Measurements from ENCODE around the gene ISG20.

GRCh38 chr15:88705769-88706165 is 67.0 kb downstream of the ISG20 start:
- TF ChIP-seq CTCF (IDR thresholded peaks at IDR 0.05; ENCODE audit: insufficient read depth, low read depth, low read length) (no peak), EZH2 (IDR thresholded peaks at IDR 0.05; ENCODE audit: insufficient read depth, low read length) (no peak)
